Measurements from ENCODE around the gene PDPN.
"Not testable (repeated sequence)": the region's sequence is repeated elsewhere in the genome, so short reads cannot be mapped to it uniquely, and the experiment has no call there.

GRCh38 chr1:13562981-13563380, 20.7 kb upstream of the PDPN start:
- TF ChIP-seq, protein P1, sequence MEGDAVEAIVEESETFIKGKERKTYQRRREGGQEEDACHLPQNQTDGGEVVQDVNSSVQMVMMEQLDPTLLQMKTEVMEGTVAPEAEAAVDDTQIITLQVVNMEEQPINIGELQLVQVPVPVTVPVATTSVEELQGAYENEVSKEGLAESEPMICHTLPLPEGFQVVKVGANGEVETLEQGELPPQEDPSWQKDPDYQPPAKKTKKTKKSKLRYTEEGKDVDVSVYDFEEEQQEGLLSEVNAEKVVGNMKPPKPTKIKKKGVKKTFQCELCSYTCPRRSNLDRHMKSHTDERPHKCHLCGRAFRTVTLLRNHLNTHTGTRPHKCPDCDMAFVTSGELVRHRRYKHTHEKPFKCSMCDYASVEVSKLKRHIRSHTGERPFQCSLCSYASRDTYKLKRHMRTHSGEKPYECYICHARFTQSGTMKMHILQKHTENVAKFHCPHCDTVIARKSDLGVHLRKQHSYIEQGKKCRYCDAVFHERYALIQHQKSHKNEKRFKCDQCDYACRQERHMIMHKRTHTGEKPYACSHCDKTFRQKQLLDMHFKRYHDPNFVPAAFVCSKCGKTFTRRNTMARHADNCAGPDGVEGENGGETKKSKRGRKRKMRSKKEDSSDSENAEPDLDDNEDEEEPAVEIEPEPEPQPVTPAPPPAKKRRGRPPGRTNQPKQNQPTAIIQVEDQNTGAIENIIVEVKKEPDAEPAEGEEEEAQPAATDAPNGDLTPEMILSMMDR (optimal IDR thresholded peaks at IDR 0.05 in 1 of 3, IDR thresholded peaks at IDR 0.05 in 1 of 3, conservative IDR thresholded peaks at IDR 0.05 in 1 of 3; ENCODE audit: extremely low read depth in 1 of 3, insufficient read depth in 2 of 3, low read length in 3 of 3) = not testable (repeated sequence)
- not testable (repeated sequence) for TF ChIP-seq EZH2 (IDR thresholded peaks at IDR 0.05; ENCODE audit: low read length)

Measured in keratinocyte (primary cell).